Activated naive CD4-positive, alpha-beta T cell (primary cell): ENCODE measurements around the gene RGL1.
A peak's percentile ranks its signal among the peaks of the same experiment; 100 is the strongest.

Source experiments
- DNase-seq, 4 experiments: peaks; one replicate each; lab custom pipeline; 2025; lab: John Stamatoyannopoulos, UW

Gene RGL1

DNA sequence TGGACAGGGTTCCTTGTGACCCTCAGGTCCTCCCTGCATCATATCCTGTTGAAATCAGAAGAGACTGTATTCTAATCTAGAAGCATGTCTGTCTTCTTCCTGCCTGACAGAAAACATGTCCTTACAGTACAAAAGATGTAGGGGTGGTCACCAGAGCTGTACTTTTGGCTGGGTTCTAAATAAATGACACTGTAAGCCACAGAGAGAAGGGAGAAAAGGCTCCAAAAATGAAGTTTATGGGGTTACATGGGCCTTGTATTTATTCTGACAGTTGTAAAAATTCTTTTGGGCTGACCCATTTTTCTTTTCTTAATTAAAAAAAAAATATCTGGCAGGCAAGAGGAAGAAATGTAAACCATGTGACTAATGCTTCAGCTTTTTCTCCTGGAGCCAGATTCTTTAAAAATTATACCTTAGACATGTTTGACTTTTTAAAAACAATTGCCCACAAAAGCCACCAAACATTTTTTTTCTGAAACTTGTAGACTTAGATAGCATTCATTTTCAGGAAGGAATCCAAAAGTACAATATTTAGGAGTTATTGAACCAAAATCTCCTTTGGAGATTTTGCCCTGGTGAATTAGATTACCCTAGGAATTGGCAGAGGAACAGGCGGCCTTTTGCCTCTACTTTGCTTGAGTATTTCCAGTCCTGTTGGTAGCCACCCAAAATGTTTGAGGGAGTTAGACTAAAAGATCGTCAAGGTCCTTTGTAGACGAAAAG is 17.1 kb downstream of the RGL1 start:
- no peak for DNase-seq

DNA sequence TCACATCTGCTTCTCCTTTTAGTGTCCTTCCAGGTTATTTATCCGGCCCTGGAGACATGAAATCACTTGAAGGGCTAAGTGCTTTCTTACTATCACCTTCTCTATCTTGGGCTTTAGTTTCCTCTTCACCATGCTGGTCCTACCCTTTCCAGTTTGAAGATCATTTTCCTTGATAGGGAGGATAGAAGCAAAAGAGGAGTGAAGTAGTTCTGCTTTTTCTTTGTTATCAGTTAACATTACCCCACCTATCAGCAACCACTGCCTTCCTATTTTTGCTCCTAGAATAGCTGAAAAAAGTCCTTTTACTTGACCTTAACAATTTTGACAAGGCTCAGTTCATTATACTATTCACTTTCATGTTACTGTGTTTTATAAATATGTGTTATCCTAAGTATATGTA is 19.4 kb downstream of the RGL1 start:
- no peak for DNase-seq

- no peak for DNase-seq
Observed at GRCh38 chr1:183827801-183828200, 22.9 kb downstream of the RGL1 start.

DNA sequence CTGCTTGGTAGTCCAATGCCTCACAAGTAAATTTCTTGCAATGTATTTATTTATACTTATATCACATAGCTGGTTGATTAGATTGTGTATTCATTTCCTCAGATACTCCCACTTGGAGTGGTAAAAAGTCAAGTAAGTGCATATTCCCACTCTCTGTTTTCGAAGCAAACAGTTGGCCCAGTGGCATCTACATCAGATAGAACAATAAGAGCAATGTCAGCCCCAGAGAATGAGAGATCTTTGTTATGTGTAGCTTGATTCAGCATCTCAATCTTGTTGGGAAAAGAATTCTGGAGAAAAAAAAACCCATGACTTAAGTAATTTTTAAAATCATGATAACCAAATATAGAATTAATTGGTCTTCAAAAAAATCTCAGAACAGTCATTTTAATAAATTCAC is 25.5 kb downstream of the RGL1 start:
- no peak for DNase-seq

DNA sequence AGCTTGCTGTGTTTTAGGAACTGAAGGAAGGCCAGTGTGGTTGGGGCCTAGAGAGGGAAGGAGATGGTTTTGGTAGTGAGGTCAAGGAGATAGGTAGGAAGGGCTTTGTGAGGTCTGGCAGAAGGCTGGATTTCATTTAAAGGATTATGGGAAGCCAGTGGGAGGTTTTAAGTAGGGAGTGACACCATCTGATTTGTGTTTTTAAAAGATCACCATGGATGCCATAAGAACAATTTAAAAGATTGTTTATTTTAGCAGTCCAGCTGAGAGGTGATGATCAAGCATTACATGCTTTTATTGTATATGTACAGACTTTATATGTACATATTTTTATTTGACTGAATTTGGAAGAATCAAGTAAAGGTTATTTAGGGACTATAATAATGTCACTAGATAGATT is 26.4 kb downstream of the RGL1 start:
- no peak for DNase-seq

- DNase-seq: no peak
Observed at GRCh38 chr1:183832459-183832858, 27.5 kb downstream of the RGL1 start.

- DNase-seq: no peak
Observed at GRCh38 chr1:183834568-183834967, 29.6 kb downstream of the RGL1 start.

DNA sequence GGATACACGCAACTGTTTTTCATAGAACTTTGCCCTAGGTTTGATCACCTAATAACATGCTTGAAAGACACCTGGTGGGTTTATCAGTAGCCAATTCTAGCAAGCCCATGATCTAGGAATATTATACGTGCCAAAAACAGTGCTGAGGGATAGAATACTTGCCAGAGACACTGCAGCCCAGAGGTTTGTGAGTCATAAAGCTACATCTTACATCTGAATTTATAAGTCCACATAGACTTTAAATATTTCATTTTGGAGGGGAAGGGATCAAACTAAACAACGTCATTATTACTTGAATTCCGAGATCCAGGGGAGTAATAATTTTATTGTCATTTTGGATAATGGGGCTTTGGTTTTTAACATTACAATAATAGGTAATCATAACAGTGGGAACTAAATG is 31.7 kb downstream of the RGL1 start:
- no peak for DNase-seq

GRCh38 chr1:183837062-183837461 is 32.1 kb downstream of the RGL1 start:
- no peak for DNase-seq

DNA sequence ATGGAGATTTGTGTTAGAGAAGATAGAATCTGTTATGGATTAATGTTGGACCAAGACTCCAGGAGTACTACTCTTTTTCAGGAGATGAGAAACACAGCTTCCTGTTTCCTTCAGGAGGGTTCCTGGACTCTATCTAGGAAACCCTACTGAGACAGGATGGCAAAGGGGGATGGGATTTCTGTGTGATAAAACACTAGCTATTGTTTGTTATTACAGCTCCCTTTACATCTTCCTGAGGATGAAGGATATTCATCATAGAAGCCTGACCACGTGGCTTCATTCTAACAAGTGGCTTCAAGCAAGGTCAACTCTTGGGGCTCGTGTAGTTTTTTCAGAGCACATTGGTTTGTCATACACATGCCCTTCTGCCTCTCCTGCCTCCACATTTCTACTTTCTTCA is 33.3 kb downstream of the RGL1 start:
- no peak for DNase-seq

DNA sequence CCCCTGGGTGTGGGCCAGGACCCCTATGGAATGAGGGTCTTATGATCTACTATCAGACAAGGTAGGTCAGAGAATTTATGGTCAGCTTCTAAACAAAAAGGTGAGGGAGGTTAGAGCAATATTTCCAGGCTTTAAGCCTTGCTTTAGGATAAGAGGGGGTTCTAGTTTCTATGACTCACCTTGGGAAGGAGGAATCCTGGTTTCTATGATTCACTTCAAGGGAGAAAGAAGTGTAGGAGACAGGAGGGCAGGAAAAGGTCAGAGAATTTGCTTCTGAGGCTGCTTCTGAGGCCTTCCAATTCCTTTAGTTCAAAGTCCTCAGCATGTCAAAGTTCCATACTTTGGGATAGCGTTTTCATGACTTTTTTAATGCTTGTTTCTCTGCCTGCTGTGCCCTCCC is 35.2 kb downstream of the RGL1 start:
- DNase-seq: no peak

DNA sequence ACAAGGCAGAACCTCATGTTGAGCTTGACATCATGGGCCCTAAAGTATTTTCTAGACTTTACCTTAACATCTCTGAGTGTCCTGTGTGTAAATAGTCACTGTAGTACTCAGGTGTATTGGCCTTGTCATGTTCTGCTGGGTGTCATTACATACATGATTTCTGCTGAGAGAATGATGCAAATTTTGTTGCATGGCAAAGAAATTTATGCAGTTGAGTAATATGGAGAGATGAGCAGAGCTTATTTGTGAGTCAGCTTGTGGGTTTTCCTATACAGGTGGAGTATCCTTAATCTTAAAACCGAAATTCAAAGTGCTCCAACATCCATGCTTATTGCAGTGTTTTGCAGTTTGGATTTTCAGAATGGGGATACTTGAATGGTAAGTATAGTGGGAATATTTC is 36.6 kb downstream of the RGL1 start:
- DNase-seq: no peak

GRCh38 chr1:183841950-183842794 is 37.3 kb downstream of the RGL1 start:
- DNase-seq: peak in 1 of 4 experiments; percentile 1

DNA sequence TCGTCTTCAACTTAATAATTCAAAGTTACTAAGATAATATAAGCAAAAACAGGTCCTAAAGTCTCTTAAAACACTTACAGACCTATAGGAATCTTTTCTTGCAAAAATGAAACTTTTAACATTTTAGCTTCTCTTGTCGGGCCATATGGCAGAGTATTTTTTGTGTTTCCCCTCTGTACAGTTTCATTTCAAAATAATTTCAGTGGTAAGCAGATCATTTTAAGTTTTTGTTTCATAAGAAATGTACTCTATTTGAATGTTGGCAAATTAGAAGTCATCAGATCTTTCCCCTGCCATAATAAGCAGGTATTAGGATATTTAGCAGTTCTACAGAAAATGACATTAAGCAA is 37.9 kb downstream of the RGL1 start:
- DNase-seq: no peak

- DNase-seq: no peak
Observed at GRCh38 chr1:183844806-183845205, 39.9 kb downstream of the RGL1 start.

GRCh38 chr1:183845681-183846080 is 40.8 kb downstream of the RGL1 start:
- DNase-seq: no peak

GRCh38 chr1:183847641-183848040 is 42.7 kb downstream of the RGL1 start:
- no peak for DNase-seq

GRCh38 chr1:183850852-183851251 is 45.9 kb downstream of the RGL1 start:
- DNase-seq: no peak

DNA sequence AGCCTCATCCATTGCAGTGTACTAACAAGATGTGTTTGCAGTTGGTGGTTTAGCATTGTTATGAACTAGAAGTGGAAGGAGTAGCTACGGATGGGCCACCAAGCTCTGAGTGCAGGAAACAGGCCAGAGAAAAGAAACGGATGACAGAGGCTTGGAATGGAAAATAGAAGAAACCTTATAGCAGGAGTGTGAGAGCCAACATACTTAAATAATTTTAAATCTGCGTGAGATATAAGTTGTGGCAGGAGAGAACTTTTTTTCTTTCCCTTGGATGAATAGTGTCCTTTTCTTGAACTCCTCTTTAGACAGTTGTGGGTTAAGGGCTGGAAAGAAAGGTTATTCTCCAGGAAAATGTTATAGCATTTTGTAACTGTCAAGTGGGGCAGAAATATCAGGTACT is 54.2 kb downstream of the RGL1 start:
- no peak for DNase-seq

- DNase-seq: no peak
Observed at GRCh38 chr1:183859831-183860230, 54.9 kb downstream of the RGL1 start.

- DNase-seq: no peak
Observed at GRCh38 chr1:183862967-183863366, 58.0 kb downstream of the RGL1 start.

DNA sequence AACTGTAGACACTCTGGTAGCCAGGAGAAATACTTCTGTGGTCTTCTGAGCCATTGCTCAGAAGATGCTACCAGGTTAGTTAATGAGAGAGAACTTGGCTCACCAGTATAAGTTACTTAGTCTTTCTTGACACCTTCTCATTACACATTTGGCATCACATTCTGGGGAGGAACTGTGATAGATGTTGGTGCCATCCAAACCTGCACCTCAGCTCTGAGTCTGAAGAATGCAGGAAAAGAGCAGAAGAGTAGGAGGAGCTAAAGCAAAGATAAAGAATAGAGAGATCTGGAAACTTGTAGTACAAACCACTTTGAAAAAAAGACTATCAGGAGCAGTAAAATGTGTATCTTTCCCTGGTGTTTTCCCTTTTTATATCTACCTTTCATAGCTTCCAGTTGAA is 58.9 kb downstream of the RGL1 start:
- no peak for DNase-seq

DNA sequence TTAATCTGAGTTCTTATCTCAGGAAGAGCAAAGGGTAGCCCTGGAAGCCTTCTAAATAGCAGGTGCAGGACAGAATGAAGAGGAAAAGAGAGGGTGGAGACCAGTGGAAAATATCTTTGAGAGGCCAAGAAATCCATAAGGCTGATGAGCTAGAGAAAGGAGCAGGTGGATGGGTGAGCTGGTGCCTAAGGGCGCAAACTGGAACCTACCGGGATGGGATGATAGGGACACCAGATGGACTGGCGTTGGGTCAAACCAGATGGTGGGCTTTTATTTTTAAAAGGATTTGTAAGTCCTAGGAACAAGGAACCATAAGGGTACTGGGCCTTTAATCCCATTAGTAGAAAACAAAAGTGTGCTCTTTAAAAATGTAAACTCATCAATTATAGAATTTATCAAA is 59.7 kb downstream of the RGL1 start:
- DNase-seq: no peak

GRCh38 chr1:183869230-183869629 is 64.3 kb downstream of the RGL1 start:
- no peak for DNase-seq
